ENCODE data around the gene TNNI3K.
A peak's percentile ranks its signal among the peaks of the same experiment; 100 is the strongest.

Gene TNNI3K

GRCh38 chr1:74271503-74271902, 36.3 kb downstream of the TNNI3K start:
- H3K27ac ChIP-seq, result no peak overlapping the region
- no peak overlapping the region for H3K4me3 ChIP-seq

DNA sequence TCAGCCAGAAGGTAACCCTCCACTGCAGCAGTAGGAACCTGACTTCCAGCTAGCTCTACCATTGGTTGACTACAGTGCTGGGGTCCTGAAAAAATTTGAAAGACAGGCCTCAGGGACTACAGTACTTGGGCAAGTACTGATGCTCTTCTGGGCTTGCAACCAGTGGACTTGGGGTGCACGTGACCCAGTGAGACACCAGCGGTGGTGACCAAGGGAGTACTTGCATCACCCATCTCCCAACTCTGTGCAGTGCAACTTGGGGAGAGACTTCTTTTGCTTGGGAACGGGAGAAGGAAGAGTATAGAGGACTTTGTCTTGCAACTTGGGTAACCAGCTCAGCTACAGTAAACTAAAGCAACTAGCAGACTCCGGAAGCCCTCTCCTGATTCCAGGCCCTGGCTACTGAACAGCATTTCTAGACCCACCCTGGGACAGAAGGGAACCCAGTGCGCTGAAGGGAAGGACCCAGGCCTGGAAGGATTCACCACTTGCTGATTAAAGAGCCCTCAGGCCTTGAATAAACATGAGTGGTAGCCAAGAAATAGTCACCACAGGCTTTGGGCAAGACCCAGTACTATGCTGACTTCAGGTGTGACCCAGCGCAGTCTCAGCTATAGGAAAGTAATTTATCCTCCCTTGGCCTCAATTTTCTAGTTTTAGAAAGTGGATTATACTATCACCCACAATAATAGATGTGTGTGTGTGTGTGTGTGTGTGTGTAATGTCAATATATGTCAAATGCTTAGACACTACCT, 45.6 kb downstream of the TNNI3K start:
- Histone ChIP-seq H3K27ac (no peak overlapping the region), H3K4me3 (no peak overlapping the region)

- Histone ChIP-seq H3K4me3 (no peak overlapping the region), H3K27ac (no peak overlapping the region)
Measured at GRCh38 chr1:74286414-74286813, 51.2 kb downstream of the TNNI3K start.

DNA sequence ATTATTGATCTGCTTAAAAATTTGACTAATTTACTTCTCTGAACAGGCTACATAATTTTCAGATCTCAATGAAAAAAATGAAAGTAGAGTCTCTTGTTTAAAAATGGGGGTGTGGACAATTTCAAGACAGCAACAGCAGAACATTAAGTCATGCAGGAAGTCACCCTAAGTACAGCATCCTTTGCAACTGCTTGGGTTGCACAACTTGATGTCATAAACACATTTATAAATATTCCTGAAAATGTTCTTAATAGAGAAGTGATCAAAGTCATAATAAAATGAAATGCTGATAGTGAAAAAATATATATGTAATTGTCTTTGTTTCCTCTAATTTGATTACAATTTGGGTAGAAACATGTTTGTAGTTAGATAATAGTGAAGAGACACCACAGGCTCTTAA, 79.3 kb downstream of the TNNI3K start:
- Histone ChIP-seq H3K4me3 (no peak overlapping the region), H3K27ac (no peak overlapping the region)

- Histone ChIP-seq H3K4me3 (no peak overlapping the region), H3K27ac (no peak overlapping the region)
Measured at GRCh38 chr1:74316302-74316701, 81.1 kb downstream of the TNNI3K start.

GRCh38 chr1:74317663-74318062, 82.5 kb downstream of the TNNI3K start:
- H3K4me3 ChIP-seq, result no peak overlapping the region
- H3K27ac ChIP-seq, result no peak overlapping the region

- Histone ChIP-seq H3K4me3 (no peak overlapping the region), H3K27ac (no peak overlapping the region)
Measured at GRCh38 chr1:74323937-74324473, 88.8 kb downstream of the TNNI3K start.

DNA sequence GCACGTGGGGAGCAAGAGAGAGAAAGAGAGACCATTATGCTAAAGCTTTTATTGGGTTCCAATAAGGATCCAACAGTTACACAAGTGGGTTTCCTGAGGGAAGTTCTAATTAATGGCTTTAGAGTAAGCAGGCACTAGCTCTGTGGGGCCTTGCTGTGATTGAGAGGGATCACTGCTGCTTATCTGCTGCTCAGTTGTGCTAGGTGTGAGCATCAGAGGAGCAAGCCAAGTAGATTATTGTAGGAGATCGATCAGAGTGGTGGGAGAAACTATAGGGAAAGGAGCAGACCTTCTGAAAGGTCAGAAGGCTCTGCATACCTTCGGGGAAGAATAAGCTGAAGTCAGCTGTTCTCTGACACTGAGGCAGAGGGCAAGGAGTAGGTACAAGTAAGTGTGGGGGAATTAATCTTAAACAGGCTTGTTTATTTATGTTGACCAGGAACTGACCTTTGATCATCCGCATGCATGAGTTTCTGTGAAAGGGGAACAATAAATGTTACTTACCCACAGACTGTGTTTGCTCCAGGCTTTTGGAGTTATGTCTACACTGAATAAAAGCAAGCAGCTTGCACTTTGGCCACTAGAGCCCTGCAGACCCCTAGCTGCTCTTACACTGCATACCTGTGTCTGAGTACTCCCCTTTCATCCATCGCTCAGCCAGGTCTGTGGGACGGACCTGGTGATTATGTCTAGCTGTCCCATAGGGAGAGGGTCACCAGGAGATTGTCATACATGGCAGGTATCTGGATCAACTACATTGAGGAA, 89.7 kb downstream of the TNNI3K start:
- H3K4me3 ChIP-seq, result no peak overlapping the region
- no peak overlapping the region for H3K27ac ChIP-seq

DNA sequence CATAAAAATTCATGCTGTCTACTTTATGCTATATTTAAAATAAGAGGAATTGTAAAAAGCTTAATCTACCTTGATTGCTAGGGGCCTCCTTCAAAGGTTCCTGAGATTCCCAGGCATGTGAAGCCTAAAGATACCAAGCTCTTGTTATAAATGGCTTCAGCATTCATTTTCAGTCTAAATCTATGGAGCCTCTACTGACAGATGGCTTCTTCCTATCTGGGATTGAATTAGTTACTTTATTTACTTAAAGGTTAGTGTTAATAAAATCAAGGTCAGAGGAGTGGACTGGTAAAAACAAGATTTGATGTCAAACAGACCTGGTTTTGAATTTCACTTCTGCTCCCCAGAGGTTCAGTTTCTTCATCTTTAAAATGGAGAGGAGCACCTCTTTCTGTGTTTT, 93.7 kb downstream of the TNNI3K start:
- no peak overlapping the region for H3K27ac ChIP-seq
- no peak overlapping the region for H3K4me3 ChIP-seq

DNA sequence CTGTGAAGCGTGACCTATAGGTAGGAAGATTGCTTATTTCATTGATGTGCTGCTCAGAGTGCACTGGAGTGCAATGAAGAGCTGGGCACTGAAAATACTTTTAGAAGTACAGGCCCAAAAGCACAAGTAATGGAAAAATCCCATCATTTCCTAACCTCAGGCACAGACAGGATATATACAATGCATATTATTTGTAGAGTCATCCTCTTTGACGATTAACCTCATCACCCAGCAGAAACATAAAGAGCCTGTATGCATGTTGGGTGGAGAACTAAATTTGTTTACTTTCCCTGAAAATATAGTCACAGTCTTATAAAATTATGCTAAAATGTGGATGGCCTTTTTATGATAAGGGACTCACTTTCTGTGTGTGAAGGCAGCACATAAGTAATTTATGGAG, 98.1 kb downstream of the TNNI3K start:
- H3K27ac ChIP-seq, result no peak overlapping the region
- no peak overlapping the region for H3K4me3 ChIP-seq

DNA sequence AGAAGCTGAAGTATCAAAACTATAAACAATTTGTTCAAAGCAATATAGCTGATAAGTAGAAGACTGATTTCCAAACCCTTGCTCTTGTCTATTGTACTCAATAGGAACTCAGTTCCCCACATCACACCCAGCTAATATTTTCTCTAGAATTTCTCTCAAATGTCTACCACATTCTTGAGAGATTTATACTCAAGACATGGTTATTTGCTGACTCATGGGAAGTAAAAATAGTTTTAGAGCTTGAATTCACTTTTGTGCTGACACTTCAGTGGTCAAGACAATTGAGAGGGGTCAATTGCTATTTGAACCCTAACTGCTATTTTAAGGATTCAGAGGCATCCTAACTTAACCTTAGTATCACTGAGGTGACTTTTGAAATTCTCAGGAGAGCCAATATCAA, 99.0 kb downstream of the TNNI3K start:
- no peak overlapping the region for H3K4me3 ChIP-seq
- H3K27ac ChIP-seq, result no peak overlapping the region

GRCh38 chr1:74340656-74341055, 105.5 kb downstream of the TNNI3K start:
- Histone ChIP-seq H3K4me3 (no peak overlapping the region), H3K27ac (no peak overlapping the region)

GRCh38 chr1:74341702-74342339, 106.6 kb downstream of the TNNI3K start:
- H3K4me3 ChIP-seq, result no peak overlapping the region
- H3K27ac ChIP-seq, result no peak overlapping the region

DNA sequence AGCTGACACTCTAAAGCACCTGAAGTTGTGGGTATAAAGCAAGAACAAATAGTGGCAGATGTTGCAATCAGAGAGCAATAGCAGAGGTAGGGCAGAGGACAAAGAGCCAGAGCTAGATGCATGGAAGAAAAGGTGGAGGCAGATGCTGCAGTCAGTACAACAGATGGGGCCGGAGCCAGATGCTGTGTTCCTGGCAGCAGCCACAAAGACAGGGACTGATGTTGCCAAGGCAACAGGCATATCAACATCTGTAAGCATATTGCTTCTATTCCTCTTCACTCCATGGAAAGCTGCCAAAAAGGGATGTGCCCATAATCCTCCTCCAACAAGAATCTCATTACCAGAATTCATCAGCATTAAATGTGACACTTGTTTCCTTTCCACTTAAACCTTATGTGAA, 108.0 kb downstream of the TNNI3K start:
- Histone ChIP-seq H3K27ac (no peak overlapping the region), H3K4me3 (no peak overlapping the region)

DNA sequence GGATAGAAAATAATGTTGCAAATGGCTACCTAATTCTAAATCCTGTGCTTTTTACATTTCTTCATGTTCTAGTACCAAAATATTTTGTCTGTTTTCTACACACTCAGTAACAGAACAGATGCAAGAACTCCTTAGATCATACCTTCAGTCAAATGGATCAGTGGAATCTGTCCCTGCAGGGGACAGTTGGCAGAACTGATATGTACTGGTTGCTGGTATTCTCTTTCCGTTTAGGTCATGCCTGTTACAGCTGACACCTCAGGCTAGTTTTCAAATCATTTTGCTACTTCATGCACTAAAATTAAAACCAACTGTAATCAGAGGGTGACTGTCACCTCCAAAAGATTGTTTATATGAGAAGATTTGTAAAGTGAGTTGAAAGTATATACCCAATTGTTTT, 109.2 kb downstream of the TNNI3K start:
- H3K27ac ChIP-seq, result no peak overlapping the region
- H3K4me3 ChIP-seq, result no peak overlapping the region

- Histone ChIP-seq H3K4me3 (no peak overlapping the region), H3K27ac (no peak overlapping the region)
Measured at GRCh38 chr1:74356493-74356892, 121.3 kb downstream of the TNNI3K start.

- H3K4me3 ChIP-seq, result no peak overlapping the region
- peak overlapping the region in 1 of 21 experiments; percentile 13 for H3K27ac ChIP-seq
Measured at GRCh38 chr1:74357150-74357549, 122.0 kb downstream of the TNNI3K start.

- no peak overlapping the region for H3K4me3 ChIP-seq
- H3K27ac ChIP-seq, result no peak overlapping the region
Measured at GRCh38 chr1:74357756-74358155, 122.6 kb downstream of the TNNI3K start.

GRCh38 chr1:74362691-74363090, 127.5 kb downstream of the TNNI3K start:
- no peak overlapping the region for H3K4me3 ChIP-seq
- no peak overlapping the region for H3K27ac ChIP-seq

- Histone ChIP-seq H3K27ac (no peak overlapping the region), H3K4me3 (no peak overlapping the region)
Measured at GRCh38 chr1:74363220-74363619, 128.0 kb downstream of the TNNI3K start.

Measured in skin epidermis (tissue), 12 donors.